Measurements from ENCODE around the gene FLOT2.

DNA sequence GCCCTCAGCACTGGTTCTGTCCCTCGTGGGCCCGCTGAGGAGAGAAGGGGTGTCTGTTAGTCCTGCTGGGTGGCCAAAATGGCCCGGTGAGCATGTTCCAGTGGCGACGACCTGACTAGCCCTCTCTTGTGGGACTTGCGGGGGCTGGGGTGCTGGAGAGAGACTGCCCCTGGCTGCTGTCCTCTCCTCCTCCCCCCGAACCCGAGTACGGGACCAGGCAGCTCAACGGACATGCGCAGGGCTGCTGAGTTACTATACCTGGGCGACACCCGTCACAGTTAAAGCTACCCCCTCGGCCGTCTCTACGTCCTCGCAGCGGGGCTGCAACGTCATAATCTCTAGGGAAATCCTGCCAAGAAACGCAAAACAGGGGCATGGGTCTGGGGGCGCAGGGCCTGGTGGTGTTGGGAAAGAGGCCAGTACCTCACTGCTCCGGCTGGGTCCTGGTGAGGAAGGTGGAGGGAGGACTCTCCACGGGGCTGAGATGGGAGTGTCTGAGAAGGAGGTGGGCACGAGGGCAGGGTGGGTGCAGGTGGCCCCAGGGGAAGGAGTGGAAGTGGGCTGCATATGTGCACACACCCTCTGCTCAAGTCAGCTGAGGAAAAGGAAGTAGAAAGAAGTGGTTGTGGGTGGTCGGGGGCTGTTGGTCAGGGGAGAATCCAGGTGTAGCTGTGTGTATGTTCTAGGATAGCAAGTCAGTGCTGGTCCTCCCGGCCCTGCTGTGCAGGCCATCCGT lies 13.4 kb downstream of the FLOT2 start:
- TF ChIP-seq, protein P1, sequence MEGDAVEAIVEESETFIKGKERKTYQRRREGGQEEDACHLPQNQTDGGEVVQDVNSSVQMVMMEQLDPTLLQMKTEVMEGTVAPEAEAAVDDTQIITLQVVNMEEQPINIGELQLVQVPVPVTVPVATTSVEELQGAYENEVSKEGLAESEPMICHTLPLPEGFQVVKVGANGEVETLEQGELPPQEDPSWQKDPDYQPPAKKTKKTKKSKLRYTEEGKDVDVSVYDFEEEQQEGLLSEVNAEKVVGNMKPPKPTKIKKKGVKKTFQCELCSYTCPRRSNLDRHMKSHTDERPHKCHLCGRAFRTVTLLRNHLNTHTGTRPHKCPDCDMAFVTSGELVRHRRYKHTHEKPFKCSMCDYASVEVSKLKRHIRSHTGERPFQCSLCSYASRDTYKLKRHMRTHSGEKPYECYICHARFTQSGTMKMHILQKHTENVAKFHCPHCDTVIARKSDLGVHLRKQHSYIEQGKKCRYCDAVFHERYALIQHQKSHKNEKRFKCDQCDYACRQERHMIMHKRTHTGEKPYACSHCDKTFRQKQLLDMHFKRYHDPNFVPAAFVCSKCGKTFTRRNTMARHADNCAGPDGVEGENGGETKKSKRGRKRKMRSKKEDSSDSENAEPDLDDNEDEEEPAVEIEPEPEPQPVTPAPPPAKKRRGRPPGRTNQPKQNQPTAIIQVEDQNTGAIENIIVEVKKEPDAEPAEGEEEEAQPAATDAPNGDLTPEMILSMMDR (optimal IDR thresholded peaks at IDR 0.05 in 1 of 3, IDR thresholded peaks at IDR 0.05 in 1 of 3, conservative IDR thresholded peaks at IDR 0.05 in 1 of 3; ENCODE audit: extremely low read depth in 1 of 3, insufficient read depth in 2 of 3, low read length in 3 of 3) = no peak
- no peak for TF ChIP-seq EZH2 (IDR thresholded peaks at IDR 0.05; ENCODE audit: low read length)

All from keratinocyte (primary cell).